ENCODE data around the gene RNF19B. TPM values are rescaled to one million over a fixed set of nuclear protein-coding genes. Genes with fewer than 3 reads are reported as not detected.

RNF19B gene
- total RNA-seq, 2 donors from 2014 or later = 17.8 TPM

GRCh38 chr1:32992489-32993323 is 28.1 kb upstream of the RNF19B start:
- no peaks in the 10 kb centered on the region for H3K9me3 ChIP-seq (ENCODE audit: control insufficient read depth, low read length)
- Mint-ChIP-seq H3K27ac (peak overlapping the region; percentile 87), H3K9me3 (no peaks in the 10 kb centered on the region), H3K36me3 (ENCODE audit: low read depth) (no peaks in the 10 kb centered on the region), H3K4me3 (no peak overlapping the region), H3K27me3 (ENCODE audit: insufficient read depth) (no peaks in the 10 kb centered on the region), H3K4me1 (peaks cover 13% of the 10 kb centered on the region)
- H3K36me3 ChIP-seq (ENCODE audit: control insufficient read depth, insufficient read depth, low read length) = no peaks in the 10 kb centered on the region
- no peak overlapping the region for H3K27ac ChIP-seq (ENCODE audit: low read depth, low read length)
- TF ChIP-seq CTCF (conservative IDR thresholded peaks at IDR 0.05) = no peak
- peaks cover 8% of the 10 kb centered on the region for H3K4me1 ChIP-seq (ENCODE audit: control insufficient read depth, insufficient read depth, low read length)
- H3K9ac ChIP-seq (ENCODE audit: extremely low read depth, low read length, poor library complexity, severe bottlenecking) = no peak overlapping the region
- no peaks in the 10 kb centered on the region for H3K27me3 ChIP-seq (ENCODE audit: control insufficient read depth, insufficient read depth, low read length, poor library complexity, severe bottlenecking)
- DNase-seq = peak; percentile 97
- no peak overlapping the region for H3K4me3 ChIP-seq (ENCODE audit: low read length)
- 76 to 83% methylated on average over 3 to 7 of the region's 7 CpGs for WGBS, 2 experiments (ENCODE audit: insufficient coverage in 1 of 2, insufficient read length in 1 of 2)

- TF ChIP-seq CTCF (conservative IDR thresholded peaks at IDR 0.05) = no peak
- H3K27me3 Mint-ChIP-seq (ENCODE audit: insufficient read depth) = no peaks in the 10 kb centered on the region
- no peaks in the 10 kb centered on the region for H3K9me3 Mint-ChIP-seq
Observed at GRCh38 chr1:32991819-32992488, 27.3 kb upstream of the RNF19B start.

GRCh38 chr1:32991386-32991785 is 26.8 kb upstream of the RNF19B start:
- no peak for DNase-seq
- Mint-ChIP-seq H3K27ac (no peak overlapping the region), H3K4me1 (peaks cover 13% of the 10 kb centered on the region), H3K27me3 (ENCODE audit: insufficient read depth) (no peaks in the 10 kb centered on the region), H3K36me3 (ENCODE audit: low read depth) (no peaks in the 10 kb centered on the region), H3K4me3 (no peak overlapping the region), H3K9me3 (no peaks in the 10 kb centered on the region)
- WGBS, 2 experiments (ENCODE audit: insufficient coverage in 1 of 2, insufficient read length in 1 of 2) = 91 to 100% methylated on average over 1 to 5 of the region's 5 CpGs
- no peak for TF ChIP-seq CTCF (conservative IDR thresholded peaks at IDR 0.05)
- H3K27me3 ChIP-seq (ENCODE audit: control insufficient read depth, insufficient read depth, low read length, poor library complexity, severe bottlenecking) = no peaks in the 10 kb centered on the region
- H3K4me3 ChIP-seq (ENCODE audit: low read length) = no peak overlapping the region
- H3K9ac ChIP-seq (ENCODE audit: extremely low read depth, low read length, poor library complexity, severe bottlenecking) = no peak overlapping the region
- peaks cover 8% of the 10 kb centered on the region for H3K4me1 ChIP-seq (ENCODE audit: control insufficient read depth, insufficient read depth, low read length)
- no peaks in the 10 kb centered on the region for H3K36me3 ChIP-seq (ENCODE audit: control insufficient read depth, insufficient read depth, low read length)
- H3K9me3 ChIP-seq (ENCODE audit: control insufficient read depth, low read length) = no peaks in the 10 kb centered on the region
- H3K27ac ChIP-seq (ENCODE audit: low read depth, low read length) = no peak overlapping the region

More at GRCh38 chr1:32991819-32992488, 27.3 kb upstream of the RNF19B start:
- WGBS, 2 experiments (ENCODE audit: insufficient coverage in 1 of 2, insufficient read length in 1 of 2) = 77 to 90% methylated on average over 3 to 9 of the region's 9 CpGs
- H3K9ac ChIP-seq (ENCODE audit: extremely low read depth, low read length, poor library complexity, severe bottlenecking) = no peak overlapping the region
- peaks cover 8% of the 10 kb centered on the region for H3K4me1 ChIP-seq (ENCODE audit: control insufficient read depth, insufficient read depth, low read length)
- no peak overlapping the region for H3K4me3 ChIP-seq (ENCODE audit: low read length)
- H3K9me3 ChIP-seq (ENCODE audit: control insufficient read depth, low read length) = no peaks in the 10 kb centered on the region
- H3K27me3 ChIP-seq (ENCODE audit: control insufficient read depth, insufficient read depth, low read length, poor library complexity, severe bottlenecking) = no peaks in the 10 kb centered on the region
- H3K27ac ChIP-seq (ENCODE audit: low read depth, low read length) = no peak overlapping the region
- DNase-seq = no peak
- Mint-ChIP-seq H3K4me1 (peaks cover 13% of the 10 kb centered on the region), H3K36me3 (ENCODE audit: low read depth) (no peaks in the 10 kb centered on the region), H3K27ac (peak overlapping the region; percentile 87), H3K4me3 (no peak overlapping the region)
- no peaks in the 10 kb centered on the region for H3K36me3 ChIP-seq (ENCODE audit: control insufficient read depth, insufficient read depth, low read length)
